GM23338 (cell line): ENCODE measurements around the gene C12orf42. TPM values are rescaled to one million over a fixed set of nuclear protein-coding genes. Genes with fewer than 3 reads are reported as not detected.

ENCODE experiments used
- ATAC-seq: fragments of 200-7000 bp; cut with Tn5 transposase; 3 replicates; pipeline ENCODE4 v1.9.1; 2020
- DNase-seq: peaks from one replicate; pipeline ENCODE4 v3.0.0-alpha.2; 2015; ENCODE audit warnings: low spot score
- H2AFZ ChIP-seq: fragments of 200-600 bp; sonication (generic); 2 replicates; pipeline ENCODE4 v1.8.0; 2016; ENCODE audit warnings: antibody characterized with exemption, mild to moderate bottlenecking, moderate library complexity
- H3F3A ChIP-seq: fragments of 200-600 bp; sonication (generic); replicated peaks from 2 replicates; pipeline ENCODE4 v1.8.0; 2017; ENCODE audit warnings: antibody characterized with exemption, mixed run types, low read depth
- H3K27ac ChIP-seq: fragments of 200-600 bp; sonication (generic); 2 replicates; pipeline ENCODE4 v1.6.1; 2016; ENCODE audit warnings: low read depth
- H3K27me3 ChIP-seq: fragments of 200-600 bp; sonication (generic); 2 replicates; pipeline ENCODE4 v1.8.0; 2016; ENCODE audit warnings: mild to moderate bottlenecking, mixed run types, moderate library complexity; ENCODE audit not compliant: insufficient read depth
- H3K36me3 ChIP-seq: fragments of 200-600 bp; sonication (generic); 2 replicates; pipeline ENCODE4 v1.8.0; 2016; ENCODE audit warnings: mild to moderate bottlenecking; ENCODE audit not compliant: insufficient read depth
- H3K4me1 ChIP-seq: fragments of 200-600 bp; sonication (generic); 2 replicates; pipeline ENCODE4 v1.8.0; 2016; ENCODE audit warnings: mild to moderate bottlenecking, moderate library complexity; ENCODE audit not compliant: insufficient read depth
- H3K4me2 ChIP-seq: fragments of 200-600 bp; sonication (generic); 2 replicates; pipeline ENCODE4 v1.7.1; 2017; ENCODE audit warnings: mixed run types
- H3K4me3 ChIP-seq: fragments of 200-600 bp; sonication (generic); 2 replicates; pipeline ENCODE4 v1.6.1; 2016; ENCODE audit warnings: mixed run types
- H3K79me2 ChIP-seq: fragments of 200-600 bp; sonication (generic); replicated peaks from 2 replicates; pipeline ENCODE4 v1.8.0; 2017; ENCODE audit warnings: mild to moderate bottlenecking; ENCODE audit not compliant: insufficient read depth
- H3K9me2 ChIP-seq: fragments of 200-600 bp; sonication (generic); 2 replicates; pipeline ENCODE4 v1.8.0; 2017; ENCODE audit not compliant: insufficient read depth
- H4K20me1 ChIP-seq: fragments of 200-600 bp; sonication (generic); replicated peaks from 2 replicates; pipeline ENCODE4 v1.8.0; 2017; ENCODE audit warnings: mild to moderate bottlenecking; ENCODE audit not compliant: insufficient read depth
- H3K27ac Mint-ChIP-seq: 2 replicates; pipeline ENCODE4 v1.8.0; 2020; ENCODE audit warnings: inconsistent platforms, mild to moderate bottlenecking, moderate library complexity, mixed read lengths
- H3K27me3 Mint-ChIP-seq: 3 replicates; pipeline ENCODE4 v1.8.0; 2022; ENCODE audit warnings: low read depth, mild to moderate bottlenecking, moderate library complexity, mixed read lengths, inconsistent platforms; ENCODE audit not compliant: insufficient read depth, poor library complexity
- H3K36me3 Mint-ChIP-seq: 3 replicates; pipeline ENCODE4 v1.8.0; 2021; ENCODE audit warnings: low read depth, mild to moderate bottlenecking, inconsistent platforms, moderate library complexity, mixed read lengths
- H3K4me1 Mint-ChIP-seq: 3 replicates; pipeline ENCODE4 v1.8.0; 2020; ENCODE audit warnings: mild to moderate bottlenecking, inconsistent platforms, mixed read lengths
- H3K4me3 Mint-ChIP-seq: 3 replicates; pipeline ENCODE4 v1.8.0; 2021; ENCODE audit warnings: moderate library complexity, mild to moderate bottlenecking, inconsistent platforms, mixed read lengths
- H3K9me3 Mint-ChIP-seq: 3 replicates; pipeline ENCODE4 v1.8.0; 2020; ENCODE audit warnings: moderate library complexity, mild to moderate bottlenecking, inconsistent platforms, mixed read lengths
- CREB1 ChIP-seq: fragments of 250-450 bp; sonication (Bioruptor Pico); IDR thresholded peaks from 2 replicates; pipeline ENCODE4 v1.5.0; 2020; ENCODE audit warnings: low read depth, mild to moderate bottlenecking, moderate library complexity
- CTCF ChIP-seq, 2 experiments: fragments of 200-600 bp in 1 of 2; sonication (generic) in 1 of 2; conservative IDR thresholded peaks; 2 replicates each; pipeline versions ENCODE4 v1.5.1 to v1.6.1; 2016 to 2017; ENCODE audit warnings: antibody characterized with exemption in 2 of 2, low read depth in 2 of 2, mild to moderate bottlenecking in 2 of 2, moderate library complexity in 1 of 2
- ETS1 ChIP-seq: IDR thresholded peaks from 2 replicates; pipeline ENCODE4 v1.6.1; 2016; ENCODE audit warnings: antibody characterized with exemption
- EZH2 ChIP-seq: fragments of 200-600 bp; sonication (generic); IDR thresholded peaks from one replicate; pipeline ENCODE4 v1.8.0; 2017; ENCODE audit warnings: antibody characterized with exemption, mild to moderate bottlenecking, low read depth; ENCODE audit not compliant: unreplicated experiment
- EZH2phosphoT487 ChIP-seq: fragments of 200-600 bp; sonication (generic); IDR thresholded peaks from one replicate; pipeline ENCODE4 v1.8.1; 2018; ENCODE audit warnings: antibody characterized with exemption; ENCODE audit not compliant: unreplicated experiment
- JUNB ChIP-seq: IDR thresholded peaks from one replicate; pipeline ENCODE4 v1.6.1; 2016; ENCODE audit warnings: antibody characterized with exemption; ENCODE audit not compliant: unreplicated experiment
- NANOG ChIP-seq: IDR thresholded peaks from 2 replicates; pipeline ENCODE4 v1.6.1; 2016; ENCODE audit warnings: antibody characterized with exemption, borderline replicate concordance
- POLR2AphosphoS5 ChIP-seq: IDR thresholded peaks from 2 replicates; pipeline ENCODE4 v1.6.1; 2016; ENCODE audit warnings: antibody characterized with exemption, low read depth
- REST ChIP-seq: IDR thresholded peaks from one replicate; pipeline ENCODE4 v1.6.1; 2018; ENCODE audit warnings: antibody characterized with exemption; ENCODE audit not compliant: unreplicated experiment
- STAT1 ChIP-seq: IDR thresholded peaks from one replicate; pipeline ENCODE4 v1.6.1; 2016; ENCODE audit warnings: antibody characterized with exemption; ENCODE audit not compliant: unreplicated experiment
- ZNF114 ChIP-seq: fragments of 250-450 bp; sonication (Bioruptor Pico); IDR thresholded peaks from 2 replicates; pipeline ENCODE4 v1.5.0; 2020; ENCODE audit warnings: mild to moderate bottlenecking, moderate library complexity
- ZNF331 ChIP-seq: fragments of 250-450 bp; sonication (Bioruptor Pico); IDR thresholded peaks from 2 replicates; pipeline ENCODE4 v1.5.0; 2020; ENCODE audit warnings: low read depth, mild to moderate bottlenecking, moderate library complexity
- ZNF462 ChIP-seq: fragments of 250-450 bp; sonication (Bioruptor Pico); IDR thresholded peaks from 2 replicates; pipeline ENCODE4 v1.5.0; 2020; ENCODE audit warnings: mild to moderate bottlenecking, moderate library complexity
- polyA plus RNA-seq: library from polyadenylated mRNA; unstranded; fragments of >200 nt; fragmentation: Nextera tagmentation; extraction: Ambion mirVana; gene quantifications from 2 replicates; pipeline ENCODE4 v1.2.1, GENCODE V29; 2016
- total RNA-seq: library from RNA; depleted of rRNA; stranded (reverse); fragments of >200 nt; shearing (Covaris generic); gene quantifications from 2 replicates; pipeline ENCODE4 v1.2.3, GENCODE V29; 2014

C12orf42 gene
- total and polyA plus RNA-seq, 2 experiments from 2014 or later: 0.45 TPM; not detected in 1

- Histone ChIP-seq H4K20me1 (no peaks in the 10 kb centered on the region), H3F3A (no peaks in the 10 kb centered on the region), H3K9me2 (no peaks in the 10 kb centered on the region), H3K4me2 (no peak overlapping the region), H3K27ac (no peak overlapping the region), H3K79me2 (no peaks in the 10 kb centered on the region), H2AFZ (no peak overlapping the region), H3K4me3 (no peak overlapping the region), H3K4me1 (no peaks in the 10 kb centered on the region), H3K27me3 (no peaks in the 10 kb centered on the region), H3K36me3 (no peaks in the 10 kb centered on the region)
- ATAC-seq (no peak), DNase-seq (no peak)
- TF ChIP-seq ZNF462 (CRISPR knock-in tag): no peak
- TF ChIP-seq ZNF114: no peak
- TF ChIP-seq REST: no peak
- TF ChIP-seq CTCF (conservative IDR thresholded peaks at IDR 0.05; ENCODE audit: low read depth in 2 of 2): no peak
- TF ChIP-seq EZH2phosphoT487: no peak
- no peak for TF ChIP-seq NANOG
- no peak for TF ChIP-seq JUNB
- TF ChIP-seq ZNF331 (CRISPR knock-in tag): no peak
- no peak for TF ChIP-seq CREB1
- no peak for TF ChIP-seq EZH2
- no peak for TF ChIP-seq ETS1
- TF ChIP-seq STAT1: no peak
- TF ChIP-seq POLR2AphosphoS5: no peak
- no peak overlapping the region for H3K4me3 Mint-ChIP-seq
- no peaks in the 10 kb centered on the region for H3K27me3 Mint-ChIP-seq
- H3K4me1 Mint-ChIP-seq: no peaks in the 10 kb centered on the region; the same call in 2 of the 3 replicates
- no peaks in the 10 kb centered on the region for H3K36me3 Mint-ChIP-seq
- H3K9me3 Mint-ChIP-seq: no peaks in the 10 kb centered on the region
- H3K27ac Mint-ChIP-seq: no peak overlapping the region
Observed at GRCh38 chr12:103529306-103529705, 33.5 kb upstream of the C12orf42 start.
